ENCODE results near the gene SIK1.
"Not testable (repeated sequence)": the region's sequence is repeated elsewhere in the genome, so short reads cannot be mapped to it uniquely, and the experiment has no call there.

- not testable (repeated sequence) for TF ChIP-seq CTCF (IDR thresholded peaks at IDR 0.05; ENCODE audit: extremely low read depth in 1 of 2, insufficient read depth in 1 of 2, low read depth in 1 of 2, low read length in 2 of 2); GATA2 (IDR thresholded peaks at IDR 0.05; ENCODE audit: insufficient read depth, insufficient read length, low read depth, low read length); EZH2 (IDR thresholded peaks at IDR 0.05; ENCODE audit: borderline replicate concordance, low read depth, low read length, severe bottlenecking); FOS (IDR thresholded peaks at IDR 0.05; ENCODE audit: borderline replicate concordance, insufficient read depth, low read length); POLR2A (IDR thresholded peaks at IDR 0.05; ENCODE audit: low read depth, low read length); MYC (IDR thresholded peaks at IDR 0.05; ENCODE audit: low read depth, low read length); POLR2AphosphoS5 (IDR thresholded peaks at IDR 0.05; ENCODE audit: insufficient read depth, low read depth, low read length); JUN (IDR thresholded peaks at IDR 0.05; ENCODE audit: borderline replicate concordance, insufficient read depth, insufficient read length, low read depth)
- TF ChIP-seq, protein P1, sequence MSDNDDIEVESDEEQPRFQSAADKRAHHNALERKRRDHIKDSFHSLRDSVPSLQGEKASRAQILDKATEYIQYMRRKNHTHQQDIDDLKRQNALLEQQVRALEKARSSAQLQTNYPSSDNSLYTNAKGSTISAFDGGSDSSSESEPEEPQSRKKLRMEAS (IDR thresholded peaks at IDR 0.05; ENCODE audit: insufficient read depth, insufficient read length) = not testable (repeated sequence)
Observed at GRCh38 chr21:43397439-43397808, 29.5 kb downstream of the SIK1 start.

Measured in endothelial cell of umbilical vein (primary cell).